SU-DHL-6 (cell line): Measurements from ENCODE around the gene NEGR1.

Source experiments
- H2AFZ ChIP-seq: fragments of 200-600 bp; sonication (generic); 2 replicates; pipeline ENCODE4 v1.6.1; 2014; ENCODE audit warnings: low read depth, mild to moderate bottlenecking, moderate library complexity, mixed read lengths, antibody characterized with exemption, low read length; ENCODE audit not compliant: severe bottlenecking
- H3F3A ChIP-seq: fragments of 200-600 bp; shearing (Covaris generic); 2 replicates; pipeline ENCODE4 v1.6.0; 2016; ENCODE audit warnings: antibody characterized with exemption, mild to moderate bottlenecking; ENCODE audit not compliant: insufficient read depth
- H3K27ac ChIP-seq: fragments of 200-600 bp; sonication (generic); 2 replicates; pipeline ENCODE4 v1.5.1; 2016; ENCODE audit warnings: low read depth, mild to moderate bottlenecking, low read length, moderate library complexity, mixed read lengths
- H3K27me3 ChIP-seq: fragments of 200-600 bp; sonication (generic), shearing (Covaris generic); 2 replicates; pipeline ENCODE4 v1.6.0; 2014; ENCODE audit warnings: mild to moderate bottlenecking, low read length
- H3K36me3 ChIP-seq: fragments of 200-600 bp; sonication (generic); 2 replicates; pipeline ENCODE4 v1.6.1; 2014; ENCODE audit warnings: mild to moderate bottlenecking, low read length, mixed read lengths
- H3K4me2 ChIP-seq: fragments of 300-600, 200-600 bp; shearing (Covaris generic), sonication (generic); 2 replicates; pipeline ENCODE4 v1.6.0; 2014; ENCODE audit warnings: low read length, low read depth, mild to moderate bottlenecking; ENCODE audit not compliant: poor library complexity, severe bottlenecking
- H3K4me3 ChIP-seq: fragments of 200-600 bp; sonication (generic); 2 replicates; pipeline ENCODE4 v1.5.1; 2014; ENCODE audit warnings: antibody characterized with exemption, low read length, mild to moderate bottlenecking, mixed read lengths; ENCODE audit not compliant: insufficient read depth, poor library complexity, severe bottlenecking
- H3K79me2 ChIP-seq: fragments of 200-600 bp; sonication (generic); 2 replicates; pipeline ENCODE4 v1.6.1; 2014; ENCODE audit warnings: mild to moderate bottlenecking, low read length, moderate library complexity; ENCODE audit not compliant: insufficient read depth
- H3K9ac ChIP-seq: fragments of 200-600 bp; sonication (generic); 2 replicates; pipeline ENCODE4 v1.7.0; 2014; ENCODE audit warnings: mild to moderate bottlenecking, low read length
- H3K9me2 ChIP-seq: fragments of 200-600 bp; sonication (generic); replicated peaks from 2 replicates; pipeline ENCODE4 v1.6.1; 2014; ENCODE audit warnings: low read length; ENCODE audit not compliant: insufficient read depth
- H3K9me3 ChIP-seq: fragments of 200-600 bp; sonication (generic); 2 replicates; pipeline ENCODE4 v1.6.1; 2014; ENCODE audit warnings: low read length, mixed read lengths; ENCODE audit not compliant: insufficient read depth
- H4K20me1 ChIP-seq: fragments of 200-600 bp; sonication (generic); 2 replicates; pipeline ENCODE4 v1.6.1; 2014; ENCODE audit warnings: low read depth, mild to moderate bottlenecking, antibody characterized with exemption, low read length, moderate library complexity, mixed read lengths
- EZH2phosphoT487 ChIP-seq: fragments of 200-600 bp; sonication (generic), shearing (Covaris generic); conservative IDR thresholded peaks from 2 replicates; pipeline ENCODE4 v1.6.1; 2018; ENCODE audit warnings: mild to moderate bottlenecking, antibody characterized with exemption, low read length, moderate library complexity, mixed read lengths
- TF ChIP-seq, protein P1 (sequence below): fragments of 200-600 bp; sonication (generic); IDR thresholded peaks from one replicate; pipeline ENCODE4 v1.5.1; 2017; ENCODE audit warnings: antibody characterized with exemption, mild to moderate bottlenecking, low read length, moderate library complexity; ENCODE audit not compliant: insufficient read depth, poor library complexity, severe bottlenecking

Gene NEGR1

GRCh38 chr1:71424536-71424935 lies 857.8 kb downstream of the NEGR1 start:
- no peak for TF ChIP-seq EZH2phosphoT487
- TF ChIP-seq, protein P1, sequence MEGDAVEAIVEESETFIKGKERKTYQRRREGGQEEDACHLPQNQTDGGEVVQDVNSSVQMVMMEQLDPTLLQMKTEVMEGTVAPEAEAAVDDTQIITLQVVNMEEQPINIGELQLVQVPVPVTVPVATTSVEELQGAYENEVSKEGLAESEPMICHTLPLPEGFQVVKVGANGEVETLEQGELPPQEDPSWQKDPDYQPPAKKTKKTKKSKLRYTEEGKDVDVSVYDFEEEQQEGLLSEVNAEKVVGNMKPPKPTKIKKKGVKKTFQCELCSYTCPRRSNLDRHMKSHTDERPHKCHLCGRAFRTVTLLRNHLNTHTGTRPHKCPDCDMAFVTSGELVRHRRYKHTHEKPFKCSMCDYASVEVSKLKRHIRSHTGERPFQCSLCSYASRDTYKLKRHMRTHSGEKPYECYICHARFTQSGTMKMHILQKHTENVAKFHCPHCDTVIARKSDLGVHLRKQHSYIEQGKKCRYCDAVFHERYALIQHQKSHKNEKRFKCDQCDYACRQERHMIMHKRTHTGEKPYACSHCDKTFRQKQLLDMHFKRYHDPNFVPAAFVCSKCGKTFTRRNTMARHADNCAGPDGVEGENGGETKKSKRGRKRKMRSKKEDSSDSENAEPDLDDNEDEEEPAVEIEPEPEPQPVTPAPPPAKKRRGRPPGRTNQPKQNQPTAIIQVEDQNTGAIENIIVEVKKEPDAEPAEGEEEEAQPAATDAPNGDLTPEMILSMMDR = no peak
- H4K20me1 ChIP-seq = no peaks in the 10 kb centered on the region
- no peak overlapping the region for H3K27ac ChIP-seq
- H3K79me2 ChIP-seq = no peaks in the 10 kb centered on the region
- no peak overlapping the region for H3K4me2 ChIP-seq
- H3K4me3 ChIP-seq = no peak overlapping the region
- H3K9ac ChIP-seq = no peak overlapping the region
- no peaks in the 10 kb centered on the region for H3F3A ChIP-seq
- no peaks in the 10 kb centered on the region for H3K27me3 ChIP-seq
- H2AFZ ChIP-seq = no peak overlapping the region
- H3K9me2 ChIP-seq = no peaks in the 10 kb centered on the region
- H3K9me3 ChIP-seq = no peaks in the 10 kb centered on the region
- H3K36me3 ChIP-seq = no peaks in the 10 kb centered on the region

- Histone ChIP-seq H3K4me2 (no peak overlapping the region), H3K9me3 (no peaks in the 10 kb centered on the region), H3F3A (no peaks in the 10 kb centered on the region), H3K9me2 (0 out of 2 replicates have a peak, but pooled peaks cover 3% of the 10 kb centered on the region), H3K9ac (no peak overlapping the region), H3K36me3 (no peaks in the 10 kb centered on the region), H3K27me3 (no peaks in the 10 kb centered on the region), H3K27ac (no peak overlapping the region), H3K79me2 (no peaks in the 10 kb centered on the region), H2AFZ (no peak overlapping the region), H3K4me3 (no peak overlapping the region), H4K20me1 (no peaks in the 10 kb centered on the region)
- TF ChIP-seq EZH2phosphoT487 = no peak
- TF ChIP-seq, protein P1 = no peak
Observed at GRCh38 chr1:71422221-71422620, 860.1 kb downstream of the NEGR1 start.

- H2AFZ ChIP-seq = no peak overlapping the region
- no peaks in the 10 kb centered on the region for H3K27me3 ChIP-seq
- H3K36me3 ChIP-seq = no peaks in the 10 kb centered on the region
- 0 out of 2 replicates have a peak, but pooled peaks cover 3% of the 10 kb centered on the region for H3K9me2 ChIP-seq
- no peaks in the 10 kb centered on the region for H4K20me1 ChIP-seq
- no peak overlapping the region for H3K4me3 ChIP-seq
- no peak overlapping the region for H3K4me2 ChIP-seq
- H3K9ac ChIP-seq = no peak overlapping the region
- no peaks in the 10 kb centered on the region for H3K9me3 ChIP-seq
- no peak for TF ChIP-seq EZH2phosphoT487
- TF ChIP-seq, protein P1 = no peak
- H3K27ac ChIP-seq = no peak overlapping the region
- H3K79me2 ChIP-seq = no peaks in the 10 kb centered on the region
- no peaks in the 10 kb centered on the region for H3F3A ChIP-seq
Observed at GRCh38 chr1:71417421-71417820, 864.9 kb downstream of the NEGR1 start.

DNA sequence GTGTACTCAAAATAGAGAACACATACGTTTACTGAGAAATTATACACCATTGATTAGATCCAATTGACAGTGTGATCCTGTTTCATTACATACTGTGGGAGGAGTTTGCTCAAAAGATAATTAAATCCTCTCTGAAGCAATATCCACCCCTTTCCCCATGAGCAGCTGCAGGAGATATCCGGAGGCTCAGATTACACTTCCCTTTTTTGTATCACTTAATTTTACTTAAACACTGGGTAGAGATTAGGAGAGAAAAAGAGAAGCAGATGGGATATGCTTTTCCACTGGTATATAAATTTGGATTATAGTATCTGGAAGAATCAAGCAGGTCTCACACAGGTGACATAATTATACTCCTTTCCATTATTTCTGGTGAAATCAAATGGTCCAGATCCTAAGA lies 868.2 kb downstream of the NEGR1 start:
- H3K4me2 ChIP-seq = no peak overlapping the region
- no peak overlapping the region for H3K9ac ChIP-seq
- TF ChIP-seq, protein P1 = no peak
- H3K27me3 ChIP-seq = no peaks in the 10 kb centered on the region
- H3K9me2 ChIP-seq = 0 out of 2 replicates have a peak, but pooled peaks cover 3% of the 10 kb centered on the region
- no peaks in the 10 kb centered on the region for H3K79me2 ChIP-seq
- no peaks in the 10 kb centered on the region for H3K36me3 ChIP-seq
- no peak overlapping the region for H2AFZ ChIP-seq
- H3F3A ChIP-seq = no peaks in the 10 kb centered on the region
- H3K9me3 ChIP-seq = no peaks in the 10 kb centered on the region
- H3K4me3 ChIP-seq = no peak overlapping the region
- no peak overlapping the region for H3K27ac ChIP-seq
- no peaks in the 10 kb centered on the region for H4K20me1 ChIP-seq
